HepG2 (cell line): ENCODE results near the gene PLCB1. TPM values are rescaled to one million over a fixed set of nuclear protein-coding genes. Genes with fewer than 3 reads are reported as not detected.
A peak's percentile ranks its signal among the peaks of the same experiment; 100 is the strongest.

Experiments
- ATF2 ChIP-seq: sonication (generic); formaldehyde crosslinking; IDR thresholded peaks from 2 replicates; pipeline ENCODE4 v1.4.0; 2020; ENCODE audit warnings: missing genetic modification reagents
- FOXC1 ChIP-seq: sonication (generic); formaldehyde crosslinking; IDR thresholded peaks from 2 replicates; pipeline ENCODE4 v1.8.0; 2022; ENCODE audit warnings: mild to moderate bottlenecking, missing genetic modification reagents, borderline replicate concordance
- GFI1 ChIP-seq: sonication (generic); formaldehyde crosslinking; IDR thresholded peaks from 2 replicates; pipeline ENCODE4 v1.5.0; 2020; ENCODE audit warnings: missing genetic modification reagents, mild to moderate bottlenecking, borderline replicate concordance
- NKX3-1 ChIP-seq: sonication (generic); formaldehyde crosslinking; IDR thresholded peaks from 2 replicates; pipeline ENCODE4 v1.5.0; 2020; ENCODE audit warnings: missing genetic modification reagents
- TCF12 ChIP-seq, 2 experiments: fragments of 450-650 bp in 1 of 2; sonication (generic) in 1 of 2; formaldehyde crosslinking in 1 of 2; IDR thresholded peaks; 2 replicates each; pipeline versions ENCODE4 v1.6.1 to v1.8.0; 2017 to 2022; ENCODE audit warnings: antibody characterized with exemption in 1 of 2, mild to moderate bottlenecking in 1 of 2, missing genetic modification reagents in 1 of 2, moderate library complexity in 1 of 2
- TGIF2 ChIP-seq: IDR thresholded peaks from 2 replicates; pipeline ENCODE4 v1.6.1; 2016; ENCODE audit warnings: control low read depth, missing compliant biosample characterization
- ZBED4 ChIP-seq: sonication (generic); formaldehyde crosslinking; IDR thresholded peaks from 2 replicates; pipeline ENCODE4 v1.4.0; 2020; ENCODE audit warnings: missing genetic modification reagents, borderline replicate concordance
- ZNF17 ChIP-seq: sonication (generic); formaldehyde crosslinking; IDR thresholded peaks from 2 replicates; pipeline ENCODE4 v1.5.0; 2020; ENCODE audit warnings: mild to moderate bottlenecking, missing genetic modification reagents
- ZNF530 ChIP-seq: sonication (generic); formaldehyde crosslinking; IDR thresholded peaks from 2 replicates; pipeline ENCODE4 v1.5.0; 2020; ENCODE audit warnings: low read depth, mild to moderate bottlenecking, missing genetic modification reagents
- ZNF710 ChIP-seq: sonication (generic); formaldehyde crosslinking; IDR thresholded peaks from 2 replicates; pipeline ENCODE4 v1.5.0; 2020; ENCODE audit warnings: mild to moderate bottlenecking, missing genetic modification reagents, borderline replicate concordance
- polyA plus RNA-seq, 8 experiments: library from polyadenylated mRNA; depleted of rRNA in 3 of 8; stranded (reverse) in 7 of 8; unstranded in 1 of 8; fragments of >200 nt; fragmentation: Illumina TruSeq in 4 of 8; extraction: Trizol in 4 of 8; gene quantifications; 2 replicates each; pipeline versions ENCODE4 v1.2.1 to v1.2.3, GENCODE V29; 2011 to 2016; ENCODE audit warnings: low read depth in 4 of 8, missing spikeins in 1 of 8, mixed read lengths in 1 of 8; ENCODE audit not compliant: insufficient read depth in 1 of 8
- total RNA-seq, 5 experiments: library from RNA; depleted of rRNA; stranded (reverse); fragments of >200 nt; fragmentation: Illumina TruSeq; extraction: Trizol; gene quantifications; 2 replicates each; pipeline ENCODE4 v1.2.3, GENCODE V29; 2016; ENCODE audit warnings: low read depth in 1 of 5
- TF ChIP-seq, protein P1 (sequence below): IDR thresholded peaks from 2 replicates; pipeline ENCODE4 v1.6.1; 2016; ENCODE audit warnings: missing compliant biosample characterization, missing genetic modification reagents, borderline replicate concordance
- TF ChIP-seq, protein P2 (sequence below): IDR thresholded peaks from 2 replicates; pipeline ENCODE4 v1.6.1; 2012; ENCODE audit warnings: inconsistent platforms
- TF ChIP-seq, protein P3 (sequence below): sonication (generic); formaldehyde crosslinking; IDR thresholded peaks from 2 replicates; pipeline ENCODE4 v1.4.0; 2020; ENCODE audit warnings: missing genetic modification reagents, borderline replicate concordance
- TF ChIP-seq, protein P4 (sequence below): IDR thresholded peaks from 2 replicates; pipeline ENCODE4 v1.6.1; 2016; ENCODE audit warnings: missing biosample characterization, missing genetic modification reagents, low read depth

PLCB1 gene
- total and polyA plus RNA-seq, 2 of the 13 experiments (the other 11 are each of a cell fraction or from before 2014, with no cell fraction given), result 42.4 to 55.9 TPM

GRCh38 chr20:8331740-8332412, 199.8 kb downstream of the PLCB1 start (continued):
- TF ChIP-seq ZBED4 (CRISPR knock-in tag), result no peak
- peak; percentile 70; the same call in 1 of the 2 replicates for TF ChIP-seq ZNF710 (CRISPR knock-in tag)
- TF ChIP-seq, protein P1, sequence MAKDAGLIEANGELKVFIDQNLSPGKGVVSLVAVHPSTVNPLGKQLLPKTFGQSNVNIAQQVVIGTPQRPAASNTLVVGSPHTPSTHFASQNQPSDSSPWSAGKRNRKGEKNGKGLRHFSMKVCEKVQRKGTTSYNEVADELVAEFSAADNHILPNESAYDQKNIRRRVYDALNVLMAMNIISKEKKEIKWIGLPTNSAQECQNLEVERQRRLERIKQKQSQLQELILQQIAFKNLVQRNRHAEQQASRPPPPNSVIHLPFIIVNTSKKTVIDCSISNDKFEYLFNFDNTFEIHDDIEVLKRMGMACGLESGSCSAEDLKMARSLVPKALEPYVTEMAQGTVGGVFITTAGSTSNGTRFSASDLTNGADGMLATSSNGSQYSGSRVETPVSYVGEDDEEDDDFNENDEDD, result no peak
- TF ChIP-seq, protein P2, sequence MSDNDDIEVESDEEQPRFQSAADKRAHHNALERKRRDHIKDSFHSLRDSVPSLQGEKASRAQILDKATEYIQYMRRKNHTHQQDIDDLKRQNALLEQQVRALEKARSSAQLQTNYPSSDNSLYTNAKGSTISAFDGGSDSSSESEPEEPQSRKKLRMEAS, result no peak; the same call in 1 of the 2 replicates
- TF ChIP-seq ZNF530 (CRISPR knock-in tag), result no peak
- TF ChIP-seq, protein P3, sequence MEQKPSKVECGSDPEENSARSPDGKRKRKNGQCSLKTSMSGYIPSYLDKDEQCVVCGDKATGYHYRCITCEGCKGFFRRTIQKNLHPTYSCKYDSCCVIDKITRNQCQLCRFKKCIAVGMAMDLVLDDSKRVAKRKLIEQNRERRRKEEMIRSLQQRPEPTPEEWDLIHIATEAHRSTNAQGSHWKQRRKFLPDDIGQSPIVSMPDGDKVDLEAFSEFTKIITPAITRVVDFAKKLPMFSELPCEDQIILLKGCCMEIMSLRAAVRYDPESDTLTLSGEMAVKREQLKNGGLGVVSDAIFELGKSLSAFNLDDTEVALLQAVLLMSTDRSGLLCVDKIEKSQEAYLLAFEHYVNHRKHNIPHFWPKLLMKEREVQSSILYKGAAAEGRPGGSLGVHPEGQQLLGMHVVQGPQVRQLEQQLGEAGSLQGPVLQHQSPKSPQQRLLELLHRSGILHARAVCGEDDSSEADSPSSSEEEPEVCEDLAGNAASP (CRISPR knock-in tag), result peak; percentile 60; the same call in 1 of the 2 replicates
- TF ChIP-seq GFI1 (CRISPR knock-in tag), result peak; percentile 63; the same call in 1 of the 2 replicates
- no peak for TF ChIP-seq FOXC1
- TF ChIP-seq TGIF2, result peak; percentile 16; the same call in 1 of the 2 replicates
- TF ChIP-seq NKX3-1 (CRISPR knock-in tag), result peak; percentile 21; the same call in 1 of the 2 replicates
- TF ChIP-seq TCF12 (IDR thresholded peaks at IDR 0.05), result no peak
- peak; percentile 62; the same call in 1 of the 2 replicates for TF ChIP-seq TCF12 (CRISPR knock-in tag; IDR thresholded peaks at IDR 0.05)
- no peak for TF ChIP-seq ZNF17
- TF ChIP-seq, protein P4, sequence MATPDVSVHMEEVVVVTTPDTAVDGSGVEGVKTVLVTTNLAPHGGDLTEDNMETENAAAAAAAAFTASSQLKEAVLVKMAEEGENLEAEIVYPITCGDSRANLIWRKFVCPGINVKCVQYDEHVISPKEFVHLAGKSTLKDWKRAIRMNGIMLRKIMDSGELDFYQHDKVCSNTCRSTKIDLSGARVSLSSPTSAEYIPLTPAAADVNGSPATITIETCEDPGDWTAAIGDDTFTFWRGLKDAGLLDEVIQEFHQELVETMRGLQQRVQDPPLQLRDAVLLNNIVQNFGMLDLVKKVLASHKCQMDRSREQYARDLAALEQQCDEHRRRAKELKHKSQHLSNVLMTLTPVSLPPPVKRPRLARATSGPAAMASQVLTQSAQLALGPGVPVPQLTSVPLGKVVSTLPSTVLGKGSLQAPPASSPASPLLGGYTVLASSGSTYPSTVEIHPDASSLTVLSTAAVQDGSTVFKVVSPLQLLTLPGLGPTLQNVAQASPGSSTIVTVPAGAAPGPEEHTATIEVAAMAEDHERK (CRISPR knock-in tag), result no peak
- TF ChIP-seq ATF2, result 0 out of 2 replicates have a peak, but pooled peaks have one; percentile 34
